GM12892 (cell line): ENCODE results near the gene NEAT1.

ENCODE experiments used
- POLR2A ChIP-seq: IDR thresholded peaks from 2 replicates; pipeline ENCODE4 v1.6.1; 2011; ENCODE audit warnings: low read depth, low read length, control low read depth
- POLR2AphosphoS5 ChIP-seq: IDR thresholded peaks from 2 replicates; pipeline ENCODE4 v1.6.1; 2011; ENCODE audit warnings: low read depth, low read length, control low read depth
- TAF1 ChIP-seq: IDR thresholded peaks from 2 replicates; pipeline ENCODE4 v1.6.1; 2011; ENCODE audit warnings: low read depth, mild to moderate bottlenecking, control low read depth, low read length, borderline replicate concordance

GRCh38 chr11:65418431-65418680 lies 4.2 kb upstream of the NEAT1 start:
- peak; percentile 47; the same call in 1 of the 2 replicates for TF ChIP-seq POLR2A
- 0 out of 2 replicates have a peak, but pooled peaks have one; percentile 25 for TF ChIP-seq POLR2AphosphoS5
- TF ChIP-seq TAF1: no peak
